ENCODE results near the gene ADA.
"Not testable (repeated sequence)": the region's sequence is repeated elsewhere in the genome, so short reads cannot be mapped to it uniquely, and the experiment has no call there.

Gene ADA

GRCh38 chr20:44657875-44658274 is 6.4 kb upstream of the ADA start:
- Mint-ChIP-seq H3K27ac (no peak overlapping the region), H3K9me3 (no peaks in the 10 kb centered on the region), H3K4me1 (peaks cover 14% of the 10 kb centered on the region), H3K36me3 (no peaks in the 10 kb centered on the region), H3K4me3 (no peak overlapping the region), H3K27me3 (no peaks in the 10 kb centered on the region)
- no peak for ATAC-seq

GRCh38 chr20:44656448-44656847 is 4.9 kb upstream of the ADA start:
- Mint-ChIP-seq H3K36me3 (no peaks in the 10 kb centered on the region), H3K27ac (no peak overlapping the region), H3K4me1 (peaks cover 16% of the 10 kb centered on the region), H3K4me3 (no peak overlapping the region), H3K9me3 (no peaks in the 10 kb centered on the region), H3K27me3 (no peaks in the 10 kb centered on the region)
- ATAC-seq, result no peak

GRCh38 chr20:44654210-44654609 is 2.7 kb upstream of the ADA start:
- H3K27ac Mint-ChIP-seq, H3K27me3 Mint-ChIP-seq, H3K9me3 Mint-ChIP-seq, ATAC-seq, H3K4me3 Mint-ChIP-seq, H3K36me3 Mint-ChIP-seq: not testable (repeated sequence)
- H3K4me1 Mint-ChIP-seq, result peaks cover 36% of the 10 kb centered on the region

DNA sequence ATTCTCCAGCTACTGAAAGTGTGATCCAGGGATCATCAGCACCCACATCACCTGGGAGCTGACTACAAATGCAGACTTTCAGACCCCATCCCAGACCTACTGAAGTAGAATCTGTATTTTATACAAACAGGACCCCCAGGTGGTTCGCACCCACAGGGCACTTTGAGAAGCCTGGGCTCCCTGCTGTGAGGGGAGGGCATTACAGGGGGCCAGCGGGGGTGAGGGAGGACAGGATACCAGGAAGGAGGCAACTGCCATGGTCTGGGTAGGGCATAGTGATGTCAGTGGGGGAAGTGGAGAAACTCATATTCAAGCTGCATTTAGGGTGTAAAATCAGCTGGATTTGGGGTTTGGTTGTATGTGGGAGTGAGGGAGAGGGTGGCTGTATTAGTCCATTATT is 2.0 kb upstream of the ADA start:
- Mint-ChIP-seq H3K27me3 (no peaks in the 10 kb centered on the region), H3K4me1 (peaks cover 42% of the 10 kb centered on the region)

GRCh38 chr20:44651434-44651683 is 140 bp downstream of the ADA start:
- peak overlapping the region; percentile 86 for H3K4me3 Mint-ChIP-seq
- H3K9me3 Mint-ChIP-seq, result no peaks in the 10 kb centered on the region
- H3K36me3 Mint-ChIP-seq, result no peaks in the 10 kb centered on the region
- H3K27me3 Mint-ChIP-seq, result no peaks in the 10 kb centered on the region
- peaks cover 64% of the 10 kb centered on the region for H3K4me1 Mint-ChIP-seq
- peak overlapping the region; percentile 84 for H3K27ac Mint-ChIP-seq
- no peak for ATAC-seq

More for the DNA sequence above, 2.0 kb upstream of the ADA start:
- Mint-ChIP-seq H3K9me3 (no peaks in the 10 kb centered on the region), H3K36me3 (no peaks in the 10 kb centered on the region), H3K4me3 (no peak overlapping the region), H3K27ac (peak overlapping the region; percentile 70)
- ATAC-seq, result no peak

DNA sequence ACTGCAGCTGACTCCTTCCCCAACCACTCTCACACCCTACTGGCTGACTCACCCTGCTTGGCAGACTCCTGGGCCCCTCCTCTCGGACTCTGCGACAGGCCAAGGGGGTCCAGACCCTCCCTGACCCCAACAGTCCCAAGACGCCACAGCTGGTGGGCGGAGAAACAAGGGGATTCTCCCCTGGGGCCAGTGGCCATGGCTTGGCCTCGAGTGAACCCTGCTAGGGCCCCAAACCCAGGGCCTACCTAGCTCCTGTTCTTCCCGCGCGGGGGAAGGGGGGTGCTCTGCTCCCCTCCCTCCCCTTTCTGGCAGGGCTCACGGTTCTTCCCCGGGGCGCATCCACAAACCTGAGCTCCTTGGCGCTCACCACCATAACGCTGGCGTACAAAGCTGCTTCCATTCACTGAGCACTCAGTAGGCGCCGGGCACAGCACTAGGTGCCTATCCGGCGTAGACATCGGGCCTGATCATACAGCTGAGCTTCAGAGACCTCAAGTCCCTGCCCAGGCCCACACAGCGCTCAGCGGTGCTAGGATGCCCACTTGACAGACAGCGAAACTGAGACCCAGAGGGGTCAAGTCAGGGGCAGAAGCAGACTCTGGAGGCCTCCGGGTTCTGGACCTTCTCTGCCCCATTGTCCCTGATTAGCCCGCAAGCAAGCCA is 597 bp downstream of the ADA start:
- H3K36me3 Mint-ChIP-seq, result no peaks in the 10 kb centered on the region
- peaks cover 69% of the 10 kb centered on the region for H3K4me1 Mint-ChIP-seq
- no peaks in the 10 kb centered on the region for H3K27me3 Mint-ChIP-seq
- H3K9me3 Mint-ChIP-seq, result no peaks in the 10 kb centered on the region
- ATAC-seq, result peak; percentile 32
- peak overlapping the region; percentile 84 for H3K27ac Mint-ChIP-seq
- peak overlapping the region; percentile 86 for H3K4me3 Mint-ChIP-seq

GRCh38 chr20:44649976-44650375 is 1.5 kb downstream of the ADA start:
- peak overlapping the region; percentile 84 for H3K27ac Mint-ChIP-seq
- no peak for ATAC-seq
- H3K4me3 Mint-ChIP-seq, result peak overlapping the region; percentile 86
- no peaks in the 10 kb centered on the region for H3K36me3 Mint-ChIP-seq
- H3K27me3 Mint-ChIP-seq, result no peaks in the 10 kb centered on the region
- H3K4me1 Mint-ChIP-seq, result peaks cover 74% of the 10 kb centered on the region
- no peaks in the 10 kb centered on the region for H3K9me3 Mint-ChIP-seq

DNA sequence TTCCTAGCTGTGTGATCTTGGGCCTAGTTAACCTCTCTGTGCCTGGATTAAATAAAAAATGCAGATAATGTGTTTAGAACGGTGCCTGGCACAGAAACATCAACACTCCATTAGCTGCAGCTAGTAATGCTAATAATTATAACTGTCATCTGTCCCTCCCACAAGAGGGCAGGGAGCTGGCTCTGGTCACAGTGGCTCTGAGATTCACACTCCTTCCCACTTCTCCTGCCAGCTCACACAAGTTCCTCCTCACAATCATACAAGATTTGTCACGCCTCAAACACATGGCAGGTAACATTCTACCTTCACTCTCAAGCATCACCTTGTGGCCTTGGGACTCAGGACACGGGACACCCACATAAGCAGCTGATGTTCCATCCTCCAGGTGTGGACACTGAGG is 2.4 kb downstream of the ADA start:
- Mint-ChIP-seq H3K4me1 (peaks cover 83% of the 10 kb centered on the region), H3K9me3 (no peaks in the 10 kb centered on the region), H3K4me3 (no peak overlapping the region), H3K27me3 (no peaks in the 10 kb centered on the region), H3K27ac (no peak overlapping the region), H3K36me3 (no peaks in the 10 kb centered on the region)
- no peak for ATAC-seq

GRCh38 chr20:44648579-44648978 is 2.9 kb downstream of the ADA start:
- H3K4me3 Mint-ChIP-seq, result no peak overlapping the region

DNA sequence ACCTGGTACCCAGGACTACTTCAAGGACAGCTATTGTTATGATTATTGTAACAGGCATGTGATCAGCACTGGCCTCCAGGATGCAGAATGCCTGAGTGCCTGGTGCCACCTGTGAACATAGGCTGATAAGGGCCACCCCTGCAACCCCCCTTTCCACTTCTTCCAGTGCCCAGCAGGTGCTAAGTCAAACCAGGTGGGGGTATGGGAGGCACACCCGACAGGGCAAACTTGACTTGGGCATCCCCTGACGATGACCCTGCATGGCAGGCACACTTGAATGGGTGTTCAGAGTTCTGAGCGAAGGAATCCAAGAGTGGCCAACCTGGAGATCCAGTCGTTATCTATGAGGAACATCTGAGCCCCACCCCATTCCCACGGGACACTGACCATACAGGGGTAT is 3.4 kb downstream of the ADA start:
- peaks cover 86% of the 10 kb centered on the region for H3K4me1 Mint-ChIP-seq
- no peak for ATAC-seq
- no peak overlapping the region for H3K4me3 Mint-ChIP-seq
- no peaks in the 10 kb centered on the region for H3K27me3 Mint-ChIP-seq
- H3K9me3 Mint-ChIP-seq, result no peaks in the 10 kb centered on the region
- no peaks in the 10 kb centered on the region for H3K36me3 Mint-ChIP-seq
- no peak overlapping the region for H3K27ac Mint-ChIP-seq

More at GRCh38 chr20:44648579-44648978, 2.9 kb downstream of the ADA start:
- Mint-ChIP-seq H3K4me1 (peaks cover 86% of the 10 kb centered on the region), H3K36me3 (no peaks in the 10 kb centered on the region), H3K9me3 (no peaks in the 10 kb centered on the region), H3K27ac (no peak overlapping the region), H3K27me3 (no peaks in the 10 kb centered on the region)
- ATAC-seq, result no peak

DNA sequence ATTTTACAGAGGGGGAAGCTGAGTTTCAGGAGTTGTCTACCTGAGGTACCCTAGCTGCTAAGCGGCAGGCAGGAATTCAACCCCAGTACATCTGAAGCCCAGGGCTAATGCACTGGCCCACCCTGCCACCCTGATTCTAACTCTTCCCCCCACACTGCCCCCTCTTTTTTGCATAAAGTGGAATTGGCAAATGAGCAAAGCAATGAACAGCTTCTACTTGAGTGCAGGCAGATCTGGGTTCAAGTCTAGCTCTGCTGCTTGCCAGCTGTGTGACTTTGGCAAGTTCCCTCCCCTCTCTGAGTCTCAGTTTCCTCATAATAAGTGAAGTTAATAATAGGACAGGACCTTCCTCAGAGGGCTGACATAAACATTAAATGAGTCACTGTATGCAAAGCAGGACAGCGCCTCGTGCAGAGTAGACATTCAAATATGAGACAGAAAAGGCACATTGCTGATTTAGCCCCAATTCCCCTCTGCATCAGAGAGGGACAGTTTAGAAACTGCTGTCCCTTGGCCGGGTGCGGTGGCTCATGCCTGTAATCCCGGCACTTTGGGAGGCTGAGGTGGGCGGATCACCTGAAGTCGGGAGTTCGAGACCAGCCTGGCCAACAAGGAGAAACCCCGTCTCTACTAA is 4.7 kb downstream of the ADA start:
- no peaks in the 10 kb centered on the region for H3K27me3 Mint-ChIP-seq
- H3K4me1 Mint-ChIP-seq, result peaks cover 91% of the 10 kb centered on the region
- H3K9me3 Mint-ChIP-seq, result no peaks in the 10 kb centered on the region
- peak overlapping the region; percentile 83 for H3K27ac Mint-ChIP-seq
- no peaks in the 10 kb centered on the region for H3K36me3 Mint-ChIP-seq
- peak overlapping the region; percentile 72 for H3K4me3 Mint-ChIP-seq
- ATAC-seq, result peak; percentile 85

- Mint-ChIP-seq H3K4me1 (peaks cover 95% of the 10 kb centered on the region), H3K4me3 (peak overlapping the region; percentile 33), H3K27ac (peak overlapping the region; percentile 83), H3K27me3 (no peaks in the 10 kb centered on the region), H3K36me3 (no peaks in the 10 kb centered on the region), H3K9me3 (no peaks in the 10 kb centered on the region)
- ATAC-seq, result peak; percentile 49
Measured at GRCh38 chr20:44646023-44646640, 5.4 kb downstream of the ADA start.

- Mint-ChIP-seq H3K4me3 (no peak overlapping the region), H3K4me1 (peaks cover 90% of the 10 kb centered on the region), H3K27ac (peak overlapping the region; percentile 83), H3K27me3 (no peaks in the 10 kb centered on the region), H3K9me3 (no peaks in the 10 kb centered on the region), H3K36me3 (peaks cover 8% of the 10 kb centered on the region)
- peak; percentile 58 for ATAC-seq
Measured at GRCh38 chr20:44644667-44645131, 6.8 kb downstream of the ADA start.

GRCh38 chr20:44644230-44644617 is 7.3 kb downstream of the ADA start:
- no peak for ATAC-seq
- Mint-ChIP-seq H3K27me3 (no peaks in the 10 kb centered on the region), H3K36me3 (peaks cover 13% of the 10 kb centered on the region), H3K4me3 (no peak overlapping the region), H3K27ac (peak overlapping the region; percentile 83), H3K9me3 (no peaks in the 10 kb centered on the region), H3K4me1 (peaks cover 87% of the 10 kb centered on the region)

GRCh38 chr20:44643596-44644229 is 7.8 kb downstream of the ADA start:
- Mint-ChIP-seq H3K9me3 (no peaks in the 10 kb centered on the region), H3K4me3 (no peak overlapping the region)

GRCh38 chr20:44643154-44643519 is 8.4 kb downstream of the ADA start:
- Mint-ChIP-seq H3K27ac (peak overlapping the region; percentile 83), H3K27me3 (no peaks in the 10 kb centered on the region), H3K4me1 (peaks cover 76% of the 10 kb centered on the region), H3K9me3 (no peaks in the 10 kb centered on the region), H3K4me3 (no peak overlapping the region), H3K36me3 (peaks cover 21% of the 10 kb centered on the region)
- ATAC-seq, result no peak

More at GRCh38 chr20:44643596-44644229, 7.8 kb downstream of the ADA start:
- no peak for ATAC-seq
- peaks cover 81% of the 10 kb centered on the region for H3K4me1 Mint-ChIP-seq
- H3K27me3 Mint-ChIP-seq, result no peaks in the 10 kb centered on the region
- peaks cover 18% of the 10 kb centered on the region for H3K36me3 Mint-ChIP-seq
- H3K27ac Mint-ChIP-seq, result peak overlapping the region; percentile 83
